ENCODE measurements around the gene LRP6.

The LRP6 gene

GRCh38 chr12:12072064-12072760 is 194.6 kb downstream of the LRP6 start:
- DNase-seq (ENCODE audit: low read depth) = no peak

DNA sequence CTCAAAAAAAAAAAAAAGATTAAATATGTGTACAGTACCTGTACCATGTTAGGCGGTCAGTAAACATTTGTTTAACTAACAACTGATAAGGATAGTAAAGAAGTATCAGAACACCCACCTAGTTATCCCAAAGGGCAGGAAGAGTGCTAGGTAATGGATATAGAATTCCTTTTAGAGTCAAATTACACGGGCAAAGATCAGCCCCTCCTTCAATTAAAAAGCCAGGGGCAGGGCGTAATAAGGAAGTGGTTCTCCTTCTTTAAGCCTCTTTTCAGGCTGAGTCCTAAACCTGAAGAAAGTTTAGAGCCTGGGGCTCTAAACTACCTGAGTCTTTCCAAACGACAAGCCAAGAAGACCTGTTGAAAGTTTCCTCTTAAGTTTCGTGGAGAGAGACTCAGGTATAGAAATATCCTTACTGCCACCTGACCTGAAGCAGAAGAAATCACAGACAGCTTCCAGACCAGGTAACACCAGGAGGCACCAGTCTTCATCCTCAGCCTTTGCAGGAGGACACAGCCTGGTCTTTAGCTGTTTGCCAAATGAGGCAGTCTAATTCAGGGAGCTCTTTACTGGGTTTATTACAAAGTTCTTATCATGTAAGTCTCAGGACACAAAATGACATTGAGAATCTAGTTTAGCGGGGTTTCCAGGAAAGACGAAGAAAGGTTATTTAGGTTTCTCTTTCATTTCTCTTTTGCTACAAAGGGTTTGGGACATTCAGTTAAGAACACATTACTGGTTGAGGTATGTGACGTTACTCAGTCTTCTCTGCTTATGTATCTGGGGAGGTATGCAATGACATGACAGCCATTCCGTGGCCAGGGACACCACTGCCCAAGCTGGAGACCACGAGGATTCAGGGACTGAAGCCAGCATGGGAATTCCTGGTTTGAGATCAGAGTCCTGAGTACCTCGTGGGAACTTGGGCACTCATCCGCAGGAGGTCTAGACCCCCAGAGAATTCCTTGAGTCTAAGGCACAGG is 195.9 kb downstream of the LRP6 start, which contains the start of gene BCL2L14:
Gene BCL2L14, plus strand, starts transcription at position 266 of the 983 bp plus-strand sequence. CDS start 8,367 bp downstream, outside the sequence.
- DNase-seq (ENCODE audit: low read depth) = no peak

- DNase-seq (ENCODE audit: low read depth) = no peak
Measured at GRCh38 chr12:12069821-12070548, 196.9 kb downstream of the LRP6 start.

DNA sequence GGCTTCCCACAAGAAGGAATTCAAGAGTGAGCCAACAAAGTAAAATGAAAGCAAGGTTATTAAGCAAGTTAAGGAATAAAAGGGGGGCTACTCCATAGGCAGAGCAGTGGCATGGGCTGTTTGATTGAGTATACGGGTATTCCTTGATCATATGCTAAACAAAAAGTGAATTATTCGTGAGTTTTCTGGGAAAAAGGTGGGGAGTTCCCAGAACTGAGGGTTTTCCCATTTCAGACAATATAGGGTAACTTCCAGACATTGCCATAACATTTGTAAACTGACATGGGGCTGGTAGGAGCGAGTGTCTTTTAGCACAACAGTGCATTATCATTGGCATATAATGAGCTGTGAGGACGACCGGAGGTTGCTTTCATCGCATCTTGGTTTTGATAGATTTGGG is 198.1 kb downstream of the LRP6 start:
- no peak for DNase-seq (ENCODE audit: low read depth)

Data from ELR (cell line).